HG03039 (cell line): ENCODE measurements around the gene LTBR.
"Not testable (repeated sequence)": the region's sequence is repeated elsewhere in the genome, so short reads cannot be mapped to it uniquely, and the experiment has no call there.

Experiments
- ATAC-seq: cut with Tn5 transposase; IDR thresholded peaks from one replicate; pipeline ENCODE4 v1.9.1; 2021; ENCODE audit warnings: mild to moderate bottlenecking, moderate library complexity; ENCODE audit not compliant: unreplicated experiment

The LTBR gene

DNA sequence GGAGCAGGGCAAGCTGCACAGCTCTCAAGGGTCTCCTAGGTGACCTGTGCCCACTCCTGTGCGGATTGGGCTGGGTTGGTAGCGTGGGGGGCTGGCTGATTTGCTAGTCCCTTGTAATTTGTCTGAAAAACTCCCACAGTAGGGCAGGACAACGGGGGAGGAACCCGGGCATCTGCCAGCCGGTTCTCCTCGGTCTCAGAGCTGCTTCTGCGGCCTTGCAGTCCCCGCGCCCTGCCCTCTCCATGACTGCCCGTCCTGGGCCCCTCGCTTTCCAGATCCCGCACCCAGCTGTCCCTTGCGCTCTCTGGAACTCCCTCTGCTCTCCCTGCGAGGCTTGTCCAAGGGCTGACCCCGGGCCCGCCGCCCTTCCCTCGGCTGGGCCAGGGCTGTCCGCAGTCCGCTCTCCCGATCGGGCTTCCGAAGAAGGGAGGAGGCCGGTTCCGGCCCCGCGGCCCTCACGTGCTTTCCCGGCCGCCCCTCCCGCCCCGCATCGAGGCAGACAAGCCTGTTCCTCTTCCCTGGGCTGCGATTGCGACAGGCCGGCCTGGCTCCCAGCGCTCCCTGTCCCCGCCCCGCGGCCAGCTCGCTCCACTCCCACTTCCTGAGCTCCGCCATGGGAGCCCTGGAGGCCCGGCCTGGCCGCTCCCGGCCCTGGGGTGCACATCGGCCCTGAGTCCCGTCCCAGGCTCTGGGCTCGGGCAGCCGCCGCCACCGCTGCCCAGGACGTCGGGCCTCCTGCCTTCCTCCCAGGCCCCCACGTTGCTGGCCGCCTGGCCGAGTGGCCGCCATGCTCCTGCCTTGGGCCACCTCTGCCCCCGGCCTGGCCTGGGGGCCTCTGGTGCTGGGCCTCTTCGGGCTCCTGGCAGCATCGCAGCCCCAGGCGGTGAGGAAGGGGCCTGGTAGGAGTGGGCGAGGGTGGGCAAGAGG is at the start of gene LTBR:
Gene LTBR, plus strand, starts transcription at position 591 of the 927 bp plus-strand sequence. Its CDS starts 197 bp downstream, at position 788.
- no peak for ATAC-seq

DNA sequence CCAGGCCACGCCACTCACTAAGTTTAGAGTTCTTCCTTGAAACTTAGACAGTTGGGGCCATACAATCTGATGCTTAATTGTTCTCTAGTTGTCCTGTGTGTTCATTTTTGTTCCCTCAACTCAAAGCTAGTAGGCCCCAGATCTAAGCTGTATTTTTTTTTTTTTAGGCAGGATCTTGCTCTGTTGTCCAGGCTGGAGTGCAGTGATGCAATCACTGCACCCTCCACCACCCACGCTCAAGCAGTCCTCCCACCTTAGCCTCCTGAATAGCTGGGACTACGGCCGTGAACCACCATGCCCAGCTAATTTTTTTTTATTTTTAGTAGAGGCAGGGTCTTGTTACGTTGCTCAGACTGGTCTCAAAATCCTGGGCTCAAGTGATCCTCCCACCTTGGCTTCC is 49.6 kb upstream of the LTBR start:
- ATAC-seq, result no peak

DNA sequence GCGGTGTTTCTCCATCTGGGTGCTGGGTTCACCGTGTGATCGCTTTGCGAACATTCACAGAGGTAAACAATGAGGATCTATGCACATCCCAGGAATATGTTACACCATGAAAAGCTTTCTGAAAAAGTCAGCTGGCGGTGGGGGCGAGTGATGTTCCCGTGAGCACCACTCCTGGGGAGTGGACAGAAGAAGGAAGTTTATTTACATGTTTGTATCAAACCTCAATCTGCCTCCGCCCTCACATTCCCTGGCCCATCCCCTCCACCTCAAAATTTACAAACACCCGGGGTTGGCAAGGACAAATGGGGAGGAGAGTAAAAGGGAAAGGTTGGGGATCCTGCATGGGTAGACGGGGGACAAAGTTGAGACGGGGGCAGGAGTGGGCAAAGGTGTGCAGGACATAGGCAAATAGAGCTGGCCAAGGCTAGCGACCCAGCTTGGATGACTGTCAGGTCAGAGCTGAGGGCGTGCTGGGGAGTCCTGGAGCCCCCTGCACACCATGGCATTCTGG is 49.0 kb upstream of the LTBR start:
- no peak for ATAC-seq

DNA sequence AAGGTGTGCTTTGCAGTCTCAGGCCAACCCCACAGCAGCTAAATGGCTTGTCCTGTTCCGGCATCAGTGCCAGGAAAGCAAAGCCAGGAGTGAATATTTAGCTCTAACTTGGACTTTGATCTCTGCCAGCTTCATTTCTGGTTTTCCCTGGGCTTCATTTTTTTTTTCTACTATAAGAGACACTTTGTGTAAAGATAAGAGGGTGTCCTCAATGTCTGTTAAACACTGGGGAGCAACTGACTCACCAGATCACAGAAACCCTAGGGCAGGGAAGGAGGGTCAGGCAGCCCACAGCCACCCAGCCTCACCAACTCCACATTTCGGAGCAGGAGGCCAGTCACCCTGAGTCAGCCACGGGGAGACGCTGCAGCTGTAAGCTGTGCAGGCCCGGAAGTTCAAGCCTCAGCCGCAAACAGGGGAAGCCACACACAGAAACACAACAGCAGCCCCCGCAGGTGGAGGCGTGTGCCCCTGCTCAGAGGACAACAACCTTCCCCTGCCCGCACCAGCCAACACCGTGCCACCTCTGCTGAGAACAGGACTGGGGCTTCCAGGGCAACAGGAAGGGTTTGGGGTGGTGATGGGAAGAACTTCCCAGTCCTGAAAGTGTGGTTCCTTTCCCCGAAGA is 48.4 kb upstream of the LTBR start:
- ATAC-seq, result peak; percentile 50

DNA sequence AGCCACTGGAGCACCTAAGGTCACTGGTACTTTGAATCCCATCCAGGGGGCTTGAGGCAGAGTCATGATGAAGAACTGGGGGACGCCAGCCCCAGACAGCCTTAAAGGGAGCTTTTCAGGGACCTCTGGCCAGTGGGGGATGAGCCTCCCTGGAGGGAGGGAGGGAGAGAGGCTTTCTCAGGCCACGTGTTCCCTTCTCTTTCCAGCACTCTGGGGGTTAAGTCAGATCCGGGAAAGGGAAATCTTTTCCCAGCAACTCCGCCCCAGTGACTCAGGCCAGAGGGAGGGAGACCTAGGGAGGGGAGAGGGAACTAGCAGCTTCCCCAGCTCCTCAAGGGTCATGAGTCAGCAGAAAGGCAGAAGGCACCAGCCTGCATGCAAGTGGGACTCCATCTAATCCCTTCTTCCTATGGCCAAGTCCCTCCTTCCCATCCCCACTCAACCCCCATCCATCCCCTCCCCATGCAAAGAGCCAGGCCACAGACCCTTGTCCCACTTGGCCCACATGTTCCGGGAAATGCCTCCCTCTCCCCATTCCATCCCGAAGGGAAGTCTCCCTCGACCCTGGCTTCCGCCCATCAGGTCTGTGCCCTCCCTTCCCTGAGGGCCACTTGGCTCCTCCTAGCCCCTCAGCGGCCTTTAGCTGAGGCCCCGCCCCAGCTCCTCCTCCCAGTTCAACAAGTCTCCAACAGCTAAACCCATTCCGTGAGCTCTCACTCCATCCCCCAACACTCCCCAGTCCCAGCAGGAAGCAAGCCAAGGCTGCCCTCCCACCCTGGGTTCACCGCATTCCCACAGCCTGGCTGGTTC is 47.7 kb upstream of the LTBR start:
- ATAC-seq, result no peak

DNA sequence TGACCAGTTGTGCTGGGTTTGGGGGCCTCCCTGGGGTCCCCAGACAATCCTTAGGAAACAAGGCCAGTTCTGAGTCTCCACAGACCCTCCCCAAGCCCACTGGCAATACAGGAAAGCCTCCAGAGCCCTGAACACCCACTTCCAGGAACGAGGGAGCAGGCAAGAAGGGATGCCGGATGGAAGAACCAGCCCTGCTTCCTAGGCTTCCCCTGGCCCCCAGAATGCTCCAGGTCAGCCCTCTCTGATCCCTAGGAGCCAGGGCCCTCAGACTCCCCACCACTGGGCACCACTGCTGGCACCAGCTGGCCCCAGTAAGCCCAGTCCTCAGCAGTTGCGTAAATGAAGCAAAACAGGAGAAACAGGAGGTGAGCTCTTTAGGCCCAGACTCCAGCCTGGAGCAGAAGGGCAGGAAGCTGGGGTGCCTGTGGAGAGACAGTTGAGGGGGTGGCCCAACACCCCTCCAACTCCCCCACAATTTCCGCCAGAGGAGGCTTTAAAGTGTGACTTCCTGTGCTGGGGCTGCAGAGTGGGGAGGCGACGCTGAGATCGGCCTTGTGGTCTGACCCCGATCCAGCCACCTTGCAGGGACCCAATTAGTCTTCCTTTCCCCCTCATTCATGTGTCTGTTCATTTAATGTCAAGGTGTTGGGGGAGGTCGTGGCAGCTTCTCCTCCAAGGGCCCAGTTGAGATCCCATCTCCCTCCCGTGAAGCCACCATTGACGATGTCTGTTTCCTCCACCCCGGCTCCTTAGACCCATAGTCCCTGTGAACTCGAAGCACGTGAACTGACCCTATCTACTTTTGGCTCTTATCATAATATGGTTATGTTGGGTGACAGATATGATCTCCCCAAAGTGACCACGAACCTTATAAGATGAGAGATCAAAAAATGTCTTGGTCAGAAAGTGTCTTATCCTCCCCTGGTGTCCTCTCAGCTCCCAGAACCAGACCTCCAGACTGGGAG is 46.8 kb upstream of the LTBR start:
- ATAC-seq, result no peak

DNA sequence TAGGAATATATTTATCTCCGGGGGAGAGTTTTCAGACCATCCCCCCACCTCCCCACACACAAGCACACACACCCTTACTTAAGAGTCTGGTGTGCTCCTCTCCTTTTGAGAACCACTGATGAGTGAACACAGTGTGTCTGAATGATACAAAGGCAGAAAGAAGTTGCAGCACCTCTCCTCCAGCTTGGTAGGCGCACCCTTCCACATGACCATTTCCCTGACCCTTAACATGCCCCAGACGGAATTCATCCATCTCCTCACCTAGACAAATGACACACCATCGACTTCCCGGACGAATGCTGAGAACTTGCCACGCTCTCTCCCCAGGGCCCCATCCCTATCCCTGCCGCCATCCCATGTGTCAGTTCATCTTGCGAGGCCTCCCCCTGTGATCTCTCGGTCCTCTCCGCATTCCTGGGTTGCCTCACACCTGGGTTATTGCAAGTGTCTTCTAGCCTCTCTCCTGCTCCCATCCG is 46.0 kb upstream of the LTBR start:
- no peak for ATAC-seq

DNA sequence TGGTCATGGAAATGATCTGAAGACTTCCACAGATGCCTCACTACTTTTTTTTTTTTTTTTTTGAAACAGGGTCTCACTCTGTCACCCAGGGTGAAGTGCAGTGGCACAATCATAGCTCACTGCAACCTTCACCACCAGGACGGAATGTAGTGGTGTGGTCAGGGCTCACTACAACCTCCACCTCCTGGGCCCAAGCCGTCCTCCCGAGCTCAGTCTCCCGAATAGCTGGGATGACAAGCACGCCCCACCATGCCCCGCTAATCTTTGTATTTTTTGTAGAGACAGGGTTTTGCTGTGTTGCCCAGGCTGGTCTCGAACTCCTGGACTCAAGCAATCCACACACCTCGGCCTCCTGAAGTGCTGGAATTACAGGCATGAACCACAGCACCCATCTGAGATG is 45.4 kb upstream of the LTBR start:
- not testable (repeated sequence) for ATAC-seq

DNA sequence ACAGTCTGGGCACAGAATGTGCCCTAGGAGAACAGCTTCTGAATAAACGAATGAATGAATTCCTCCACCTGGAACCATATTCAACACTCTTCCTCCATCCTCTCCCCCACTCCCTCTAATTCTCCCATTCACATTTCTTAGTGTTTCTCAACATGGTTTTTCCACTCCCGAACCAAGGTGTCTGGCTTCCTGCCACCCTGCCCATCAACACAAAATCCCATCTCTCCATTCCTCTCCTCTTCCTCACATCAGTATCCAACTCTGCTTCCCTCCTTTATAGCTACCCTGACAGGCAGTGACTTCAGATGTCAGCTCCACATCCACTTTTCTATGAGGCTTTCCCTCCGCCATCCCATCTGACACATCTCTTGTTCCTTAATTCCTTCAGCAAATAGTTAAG is 45.0 kb upstream of the LTBR start:
- ATAC-seq, result no peak

DNA sequence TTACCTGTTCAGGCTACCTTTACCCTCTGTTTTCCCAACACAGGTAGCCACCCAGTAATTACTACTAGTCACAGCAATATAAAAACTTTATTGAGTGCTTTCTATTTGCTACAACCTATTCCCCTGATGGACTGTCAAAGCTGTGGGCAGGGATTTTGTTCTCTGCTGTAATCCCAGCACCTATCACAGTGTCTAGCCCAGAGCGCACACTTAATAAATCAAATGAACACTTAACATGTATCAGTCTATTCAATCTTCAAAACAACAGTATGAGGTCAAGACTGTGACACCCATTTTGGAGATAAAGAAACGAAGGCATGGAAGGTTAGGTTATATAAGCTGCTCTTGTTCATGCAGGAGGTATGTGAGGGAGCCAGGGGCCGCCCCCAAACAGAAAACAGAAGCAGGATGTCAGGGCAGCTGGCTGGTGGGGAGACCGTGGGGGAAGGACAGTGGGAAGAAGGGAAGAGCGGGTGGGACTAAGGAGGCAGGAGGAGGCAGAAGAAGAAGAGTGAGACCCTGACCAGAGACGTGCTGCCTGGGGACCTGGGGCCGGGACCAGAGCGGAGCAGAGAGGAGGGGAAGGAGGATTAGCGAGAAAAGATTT is 43.8 kb upstream of the LTBR start:
- no peak for ATAC-seq

DNA sequence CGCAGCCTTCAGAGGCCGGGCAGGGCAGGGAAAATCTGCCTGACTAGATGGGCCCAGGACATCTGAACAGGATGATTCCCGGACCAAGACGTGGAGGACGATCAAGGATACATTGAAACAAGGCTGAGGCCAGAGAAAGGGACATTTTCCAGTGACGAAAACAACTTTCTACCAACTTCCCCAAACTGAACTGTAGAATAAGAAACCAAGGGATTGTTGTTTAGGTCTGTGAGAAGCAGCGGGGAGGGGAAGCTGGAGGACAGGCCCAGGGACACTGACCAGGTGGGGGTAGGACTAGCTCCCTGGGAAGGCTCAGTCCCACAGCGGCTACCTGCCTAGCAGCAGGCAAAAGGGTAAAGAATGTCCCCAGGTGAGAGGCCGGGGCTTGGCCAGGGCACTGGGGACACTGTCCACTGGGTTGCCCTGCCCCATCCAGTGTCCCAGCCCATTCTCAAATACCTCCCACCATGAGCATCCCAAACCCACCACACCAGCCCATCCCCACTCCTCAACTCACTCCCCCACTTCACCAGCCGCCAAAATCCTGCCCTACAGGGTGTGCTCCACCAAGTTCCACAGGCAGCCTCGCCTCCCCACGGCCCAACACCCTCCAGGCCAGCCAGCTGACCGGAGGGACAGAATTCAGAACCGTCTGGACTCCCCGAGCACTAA is 43.1 kb upstream of the LTBR start:
- no peak for ATAC-seq

DNA sequence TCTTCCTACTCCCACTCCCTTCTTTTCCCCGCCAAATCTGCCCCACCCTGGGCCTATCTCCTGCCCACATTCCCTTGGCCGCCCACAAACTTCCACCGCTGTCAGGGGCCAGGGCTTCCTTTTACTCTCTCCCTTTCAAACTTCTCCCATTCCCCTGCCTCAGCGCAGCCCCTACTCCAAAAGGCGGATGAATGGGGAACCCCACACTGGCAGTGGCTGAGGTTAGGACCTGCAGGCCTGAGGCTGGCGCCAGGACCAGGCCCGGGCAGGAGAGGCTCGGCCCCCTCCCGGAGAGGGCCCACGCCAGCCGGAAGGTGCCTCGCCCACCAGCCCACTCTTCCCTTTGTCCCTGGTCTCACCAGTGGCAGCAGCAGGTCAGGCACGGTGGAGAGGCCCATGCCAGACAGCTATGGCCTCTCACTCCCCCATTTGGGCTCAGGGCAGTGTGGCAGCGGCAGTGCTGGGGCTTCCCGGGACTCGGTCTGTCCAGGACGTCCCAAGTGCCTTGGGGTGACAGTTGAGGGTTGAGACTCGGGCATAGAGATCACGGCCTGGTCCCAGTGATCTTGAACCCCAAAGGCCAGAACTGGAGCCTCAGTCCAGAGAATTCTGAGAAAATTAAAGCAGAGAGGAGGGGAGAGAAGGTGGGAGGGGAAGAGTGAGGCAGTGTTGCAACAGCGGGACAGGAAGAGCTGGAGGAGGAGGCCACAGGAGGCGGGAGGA is 42.4 kb upstream of the LTBR start, which contains the start of gene TNFRSF1A:
Gene TNFRSF1A, minus strand, starts transcription at position 660 of the 723 bp plus-strand sequence. Its CDS starts 262 bp downstream, at position 398.
- no peak for ATAC-seq

DNA sequence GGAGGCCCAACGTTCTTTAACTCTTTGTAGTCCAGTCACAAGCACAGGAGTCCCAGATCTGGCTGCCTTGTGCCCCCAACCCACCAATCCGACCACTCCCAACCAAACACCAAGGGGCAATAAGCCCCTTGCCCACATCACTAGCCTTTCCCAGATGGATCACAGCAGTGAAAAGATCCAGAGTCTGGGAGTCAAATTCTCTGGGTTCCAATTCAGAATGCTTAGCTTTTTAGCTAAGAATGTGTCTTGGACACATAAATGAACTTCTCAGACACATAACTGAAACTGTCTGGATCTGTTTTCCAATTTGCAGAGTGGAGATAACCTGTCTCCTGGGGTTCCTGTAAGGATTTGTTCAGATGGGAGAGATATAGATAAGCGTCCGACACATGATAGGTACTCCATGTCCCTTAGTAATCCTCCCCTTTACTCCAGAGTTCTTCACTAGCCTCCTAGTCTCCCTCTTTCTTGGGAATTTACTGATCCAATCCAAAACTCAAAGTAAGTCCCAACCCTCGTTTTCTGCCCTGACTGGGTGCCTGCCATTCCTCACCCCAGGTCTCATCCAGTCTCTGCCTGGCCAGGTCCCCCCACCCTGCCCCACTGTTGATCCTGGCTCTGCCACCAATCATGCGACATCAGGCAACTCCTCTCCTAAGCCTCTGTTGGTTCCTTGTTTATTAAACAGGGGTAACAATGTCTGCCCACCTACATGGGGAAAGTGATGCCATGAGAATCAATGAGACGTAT is 41.6 kb upstream of the LTBR start:
- no peak for ATAC-seq

DNA sequence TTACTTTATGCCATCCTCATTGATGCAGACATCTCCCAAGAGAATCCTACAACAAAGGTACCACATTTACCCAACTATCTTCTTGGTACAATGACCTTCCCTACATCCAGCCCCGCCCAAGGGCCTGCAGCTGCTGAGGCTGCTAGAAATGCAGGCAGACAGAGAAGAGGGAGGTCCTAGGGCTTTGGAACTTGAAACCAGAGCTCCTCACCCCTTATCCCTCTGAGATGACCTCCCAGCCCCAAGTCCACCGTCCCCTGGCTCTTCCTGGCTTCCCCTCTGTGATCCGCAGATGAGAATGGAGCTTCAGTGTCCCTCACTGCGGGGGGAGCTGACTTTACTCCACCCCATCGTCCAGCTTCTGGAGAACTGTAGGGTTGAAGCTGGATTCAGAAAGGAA is 40.4 kb upstream of the LTBR start:
- ATAC-seq, result no peak

DNA sequence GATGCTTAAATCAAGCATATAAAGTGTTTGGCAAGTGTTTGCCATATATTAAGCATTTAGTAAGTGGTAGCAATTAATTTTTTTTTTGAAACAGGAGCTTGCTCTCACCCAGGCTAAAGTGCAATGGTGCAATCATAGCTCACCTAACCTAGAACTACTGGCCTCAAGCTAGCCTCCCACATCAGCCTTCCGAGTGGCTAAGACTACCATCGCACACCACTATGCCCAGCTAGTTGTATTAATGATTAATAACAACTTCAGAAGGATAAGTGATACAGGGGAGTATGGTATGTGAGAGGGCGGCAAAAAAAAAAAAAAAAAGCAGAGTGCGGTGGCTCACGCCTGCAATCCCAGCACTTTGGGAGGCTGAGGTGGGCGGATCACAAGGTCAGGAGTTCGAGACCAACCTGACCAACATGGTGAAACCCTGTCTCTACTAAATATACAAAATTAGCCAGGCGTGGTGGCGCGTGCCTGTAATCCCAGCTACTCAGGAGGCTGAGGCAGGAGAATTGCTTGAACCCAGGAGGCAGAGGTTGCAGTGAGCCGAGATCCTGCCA is 39.8 kb upstream of the LTBR start:
- not testable (repeated sequence) for ATAC-seq

DNA sequence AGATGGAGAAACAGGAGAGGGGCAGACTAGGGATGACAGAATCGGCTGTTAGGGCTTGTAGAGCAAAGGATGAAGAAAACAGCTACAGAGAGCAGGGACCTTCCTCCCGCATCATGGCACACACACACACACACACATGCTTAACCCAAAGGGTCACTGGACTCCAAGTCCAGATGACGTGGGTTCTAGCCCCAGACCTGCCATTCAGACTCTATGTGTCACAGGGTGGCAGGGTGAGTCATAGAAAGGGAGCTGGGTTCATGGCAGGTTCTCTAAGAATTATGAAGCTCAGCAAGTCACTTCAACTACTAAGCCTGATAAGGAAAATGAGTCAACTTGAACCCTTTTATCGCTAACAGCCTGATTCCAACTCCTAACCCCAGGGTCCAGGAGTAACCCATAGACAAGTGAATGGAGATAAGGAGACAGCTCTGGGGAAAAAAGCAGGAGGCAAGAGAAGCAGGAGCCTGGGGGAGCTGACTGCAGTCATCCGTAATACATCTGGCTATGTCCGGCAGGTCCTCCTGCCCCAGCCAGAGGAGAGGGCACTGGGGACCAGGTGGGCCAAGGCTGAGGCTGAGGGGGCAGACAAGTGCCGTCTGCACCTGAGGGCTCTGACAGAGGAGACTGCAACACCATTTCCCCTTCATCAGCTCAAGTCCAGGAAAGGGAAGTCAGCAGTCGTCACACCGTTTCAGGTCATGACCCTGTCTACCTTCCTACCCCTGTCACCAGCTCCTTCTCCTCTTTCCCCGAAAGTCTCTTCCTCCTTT is 38.5 kb upstream of the LTBR start:
- no peak for ATAC-seq
